ENCODE measurements around the gene PIR.

PIR gene

DNA sequence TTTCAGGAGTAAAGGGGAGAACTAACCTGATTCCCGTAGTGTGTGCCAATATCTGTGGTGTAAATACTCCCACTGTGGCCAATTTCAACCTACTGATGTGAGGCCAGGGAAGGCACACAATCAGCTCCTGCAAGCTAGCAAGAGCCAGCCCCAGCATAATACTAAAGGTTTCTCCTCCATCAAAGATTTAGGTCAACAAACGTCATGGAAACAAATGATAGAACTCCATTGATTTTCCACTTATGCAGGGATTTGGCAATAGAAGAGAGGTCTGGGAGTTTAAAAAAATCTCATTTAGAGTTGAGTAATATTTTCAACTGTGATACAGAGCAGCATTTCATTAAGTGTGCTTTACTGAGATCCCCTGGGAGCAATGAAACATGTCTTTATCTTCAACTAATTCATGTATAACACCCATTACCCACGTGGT, 93.2 kb downstream of the PIR start:
- no peaks in the 10 kb centered on the region for H3K4me1 ChIP-seq (ENCODE audit: control insufficient read depth in 1 of 2, insufficient read depth in 1 of 2, low read depth in 1 of 2, low read length in 1 of 2)
- H3K4me3 ChIP-seq (ENCODE audit: low read depth in 1 of 2, low read length in 1 of 2) = no peak overlapping the region
- no peaks in the 10 kb centered on the region for H3K27me3 ChIP-seq
- H3K9me3 ChIP-seq = no peaks in the 10 kb centered on the region
- no peak overlapping the region for H3K27ac ChIP-seq
- no peaks in the 10 kb centered on the region for H3K36me3 ChIP-seq
- TF ChIP-seq, protein P1, sequence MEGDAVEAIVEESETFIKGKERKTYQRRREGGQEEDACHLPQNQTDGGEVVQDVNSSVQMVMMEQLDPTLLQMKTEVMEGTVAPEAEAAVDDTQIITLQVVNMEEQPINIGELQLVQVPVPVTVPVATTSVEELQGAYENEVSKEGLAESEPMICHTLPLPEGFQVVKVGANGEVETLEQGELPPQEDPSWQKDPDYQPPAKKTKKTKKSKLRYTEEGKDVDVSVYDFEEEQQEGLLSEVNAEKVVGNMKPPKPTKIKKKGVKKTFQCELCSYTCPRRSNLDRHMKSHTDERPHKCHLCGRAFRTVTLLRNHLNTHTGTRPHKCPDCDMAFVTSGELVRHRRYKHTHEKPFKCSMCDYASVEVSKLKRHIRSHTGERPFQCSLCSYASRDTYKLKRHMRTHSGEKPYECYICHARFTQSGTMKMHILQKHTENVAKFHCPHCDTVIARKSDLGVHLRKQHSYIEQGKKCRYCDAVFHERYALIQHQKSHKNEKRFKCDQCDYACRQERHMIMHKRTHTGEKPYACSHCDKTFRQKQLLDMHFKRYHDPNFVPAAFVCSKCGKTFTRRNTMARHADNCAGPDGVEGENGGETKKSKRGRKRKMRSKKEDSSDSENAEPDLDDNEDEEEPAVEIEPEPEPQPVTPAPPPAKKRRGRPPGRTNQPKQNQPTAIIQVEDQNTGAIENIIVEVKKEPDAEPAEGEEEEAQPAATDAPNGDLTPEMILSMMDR (IDR thresholded peaks at IDR 0.05) = no peak

DNA sequence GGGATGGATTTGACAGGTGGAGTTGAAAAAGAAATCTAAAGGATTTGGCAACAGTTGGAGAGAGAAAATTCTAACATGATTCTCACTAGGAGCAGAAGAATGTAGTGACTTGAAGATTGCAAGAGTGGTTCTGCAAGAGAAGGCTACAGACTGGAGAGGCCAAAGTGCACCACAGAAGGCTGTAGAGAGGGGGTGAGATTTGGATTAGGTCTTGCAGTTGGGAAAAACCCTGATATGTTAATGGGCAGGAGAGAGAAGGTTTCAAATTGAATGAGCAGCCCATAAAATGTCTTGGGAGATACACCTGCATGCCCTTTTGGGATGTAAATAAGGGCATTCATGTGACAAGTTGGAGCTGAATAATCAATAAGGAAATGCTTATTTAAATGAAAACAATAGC, 94.3 kb downstream of the PIR start:
- H3K4me1 ChIP-seq (ENCODE audit: control insufficient read depth in 1 of 2, insufficient read depth in 1 of 2, low read depth in 1 of 2, low read length in 1 of 2) = no peaks in the 10 kb centered on the region
- H3K4me3 ChIP-seq (ENCODE audit: low read depth in 1 of 2, low read length in 1 of 2) = no peak overlapping the region
- H3K27me3 ChIP-seq = no peaks in the 10 kb centered on the region

DNA sequence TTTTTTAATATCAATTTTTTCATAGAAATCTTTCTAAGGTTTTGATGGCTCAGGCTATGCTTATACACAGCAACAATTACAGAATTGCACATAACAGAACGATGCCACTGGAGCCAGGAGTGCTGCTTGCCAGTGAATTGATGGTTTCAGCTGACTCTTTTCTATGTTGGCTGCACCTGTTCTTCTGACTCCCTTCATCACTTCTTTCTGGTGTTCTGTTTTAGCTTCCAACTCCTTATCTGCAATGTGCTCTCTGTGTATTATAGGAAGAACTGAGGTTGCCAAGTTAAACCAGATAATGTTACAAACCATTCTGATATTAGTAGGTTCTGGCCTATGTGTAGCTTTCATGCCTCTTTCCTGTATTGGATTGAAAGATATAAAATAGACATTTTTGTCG, 97.3 kb downstream of the PIR start:
- no peaks in the 10 kb centered on the region for H3K27me3 ChIP-seq
- no peak overlapping the region for H3K4me3 ChIP-seq (ENCODE audit: low read depth in 1 of 2, low read length in 1 of 2)
- no peaks in the 10 kb centered on the region for H3K9me3 ChIP-seq
- H3K4me1 ChIP-seq (ENCODE audit: control insufficient read depth in 1 of 2, insufficient read depth in 1 of 2, low read depth in 1 of 2, low read length in 1 of 2) = no peaks in the 10 kb centered on the region
- TF ChIP-seq, protein P1 (IDR thresholded peaks at IDR 0.05) = no peak
- H3K27ac ChIP-seq = no peak overlapping the region
- H3K36me3 ChIP-seq = no peaks in the 10 kb centered on the region

More for the DNA sequence above, 94.3 kb downstream of the PIR start:
- Histone ChIP-seq H3K27ac (no peak overlapping the region), H3K36me3 (no peaks in the 10 kb centered on the region), H3K9me3 (no peaks in the 10 kb centered on the region)
- TF ChIP-seq, protein P1 (IDR thresholded peaks at IDR 0.05) = no peak

DNA sequence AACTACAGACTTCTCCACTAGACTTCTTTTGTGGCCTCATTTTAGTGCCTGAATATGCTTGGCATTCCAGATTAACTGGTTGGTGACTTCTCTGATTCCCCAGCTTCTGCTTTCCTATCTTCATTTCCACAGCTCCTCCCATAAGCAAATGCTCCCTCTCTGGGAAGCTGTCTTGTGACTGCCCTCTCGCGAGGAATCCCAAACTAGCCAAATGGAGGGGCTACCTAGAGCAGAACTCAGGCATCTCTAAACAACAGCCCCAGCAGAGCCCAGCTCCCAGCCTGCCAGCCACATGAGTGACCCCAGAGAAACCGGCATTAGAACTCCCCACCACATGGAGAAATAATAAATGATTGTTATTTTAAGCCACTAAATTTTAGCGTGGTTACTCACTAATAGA, 101.3 kb downstream of the PIR start:
- H3K27ac ChIP-seq = no peak overlapping the region
- no peaks in the 10 kb centered on the region for H3K27me3 ChIP-seq
- TF ChIP-seq, protein P1 (IDR thresholded peaks at IDR 0.05) = no peak
- H3K4me1 ChIP-seq (ENCODE audit: control insufficient read depth in 1 of 2, insufficient read depth in 1 of 2, low read depth in 1 of 2, low read length in 1 of 2) = no peaks in the 10 kb centered on the region
- no peak overlapping the region for H3K4me3 ChIP-seq (ENCODE audit: low read depth in 1 of 2, low read length in 1 of 2)
- H3K9me3 ChIP-seq = no peaks in the 10 kb centered on the region
- no peaks in the 10 kb centered on the region for H3K36me3 ChIP-seq

DNA sequence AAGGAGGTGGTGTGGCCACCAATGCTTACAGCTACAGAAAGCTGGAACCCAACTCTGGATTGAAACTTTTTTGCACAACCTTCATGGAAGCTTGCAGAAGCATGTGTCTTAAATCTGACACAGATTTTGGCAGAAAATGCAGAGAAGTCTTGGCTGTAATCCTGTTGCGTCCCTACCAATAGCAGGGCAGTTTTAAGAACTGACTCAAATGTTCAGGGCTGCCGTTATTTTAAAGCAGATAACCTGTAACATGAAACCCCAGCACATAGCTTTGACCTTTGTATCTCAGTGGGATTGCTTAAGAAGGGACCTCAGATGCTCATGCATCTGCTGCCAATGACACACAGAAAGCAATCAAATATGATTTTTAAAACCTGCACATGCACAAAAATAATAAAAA, 108.8 kb downstream of the PIR start, which contains the start of gene VEGFD:
Gene VEGFD (minus strand): TSS at position 110 of the 400 bp plus-strand sequence. CDS start 467 bp downstream, outside the sequence.
- Histone ChIP-seq H3K27me3 (no peaks in the 10 kb centered on the region), H3K36me3 (no peaks in the 10 kb centered on the region), H3K4me3 (ENCODE audit: low read depth in 1 of 2, low read length in 1 of 2) (no peak within 1 kb of the TSS), H3K4me1 (ENCODE audit: control insufficient read depth in 1 of 2, insufficient read depth in 1 of 2, low read depth in 1 of 2, low read length in 1 of 2) (no peaks in the 10 kb centered on the region), H3K27ac (no peak within 1 kb of the TSS), H3K9me3 (no peaks in the 10 kb centered on the region)
- TF ChIP-seq, protein P1 (IDR thresholded peaks at IDR 0.05) = no peak

DNA sequence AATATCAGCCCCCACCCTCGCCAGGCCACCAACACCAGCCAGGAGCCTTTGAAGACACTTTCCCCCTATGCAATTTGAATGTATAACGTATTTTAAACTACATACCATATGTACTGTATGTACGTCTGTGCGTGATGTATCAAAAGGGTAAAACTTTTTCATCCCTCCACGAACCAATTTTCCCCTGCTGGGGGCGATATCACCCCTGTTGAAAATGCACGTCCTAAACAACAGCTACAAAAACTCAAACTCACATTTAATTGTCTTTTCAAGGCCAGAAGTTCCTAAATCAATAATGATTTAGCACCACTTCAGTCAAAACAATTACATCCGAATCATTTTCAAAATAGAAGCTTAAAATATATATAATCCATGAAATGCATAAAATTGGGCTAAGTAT, 110.3 kb downstream of the PIR start:
- no peak overlapping the region for H3K27ac ChIP-seq
- no peaks in the 10 kb centered on the region for H3K4me1 ChIP-seq (ENCODE audit: control insufficient read depth in 1 of 2, insufficient read depth in 1 of 2, low read depth in 1 of 2, low read length in 1 of 2)
- H3K9me3 ChIP-seq = no peaks in the 10 kb centered on the region
- H3K4me3 ChIP-seq (ENCODE audit: low read depth in 1 of 2, low read length in 1 of 2) = no peak overlapping the region
- H3K27me3 ChIP-seq = no peaks in the 10 kb centered on the region
- no peaks in the 10 kb centered on the region for H3K36me3 ChIP-seq
- TF ChIP-seq, protein P1 (IDR thresholded peaks at IDR 0.05) = no peak

Data from neutrophil (primary cell).